Muscle layer of colon (tissue), 2 donors: ENCODE data around the gene SDHD.
"Not testable (repeated sequence)": the region's sequence is repeated elsewhere in the genome, so short reads cannot be mapped to it uniquely, and the experiment has no call there.

ENCODE experiments used
- H3K27ac ChIP-seq: one replicate; pipeline ENCODE4 v1.7.0; 2013; ENCODE audit warnings: low read depth, mild to moderate bottlenecking, low read length, moderate library complexity
- H3K27me3 ChIP-seq, 2 donors: one replicate each; pipeline ENCODE4 v1.7.0; 2013; ENCODE audit warnings: low read length in 2 of 2, mild to moderate bottlenecking in 2 of 2; ENCODE audit not compliant: insufficient read depth in 2 of 2, control insufficient read depth in 1 of 2
- H3K36me3 ChIP-seq: one replicate; pipeline ENCODE4 v1.7.0; 2013; ENCODE audit warnings: mild to moderate bottlenecking, low read length; ENCODE audit not compliant: insufficient read depth
- H3K4me1 ChIP-seq: one replicate; pipeline ENCODE4 v1.7.0; 2013; ENCODE audit warnings: mild to moderate bottlenecking, low read length; ENCODE audit not compliant: insufficient read depth
- H3K4me3 ChIP-seq, 2 donors: one replicate each; pipeline ENCODE4 v1.7.0; 2013; ENCODE audit warnings: low read length in 2 of 2, low read depth in 1 of 2, mild to moderate bottlenecking in 1 of 2, moderate library complexity in 1 of 2
- H3K9ac ChIP-seq: one replicate; pipeline ENCODE4 v1.7.0; 2013; ENCODE audit warnings: low read length
- H3K9me3 ChIP-seq: one replicate; pipeline ENCODE4 v1.7.0; 2013; ENCODE audit warnings: mild to moderate bottlenecking, low read length
- donor health status: abdominal sarcoma.
- donor health status: Adenocarcinoma of cecum.

SDHD gene

DNA sequence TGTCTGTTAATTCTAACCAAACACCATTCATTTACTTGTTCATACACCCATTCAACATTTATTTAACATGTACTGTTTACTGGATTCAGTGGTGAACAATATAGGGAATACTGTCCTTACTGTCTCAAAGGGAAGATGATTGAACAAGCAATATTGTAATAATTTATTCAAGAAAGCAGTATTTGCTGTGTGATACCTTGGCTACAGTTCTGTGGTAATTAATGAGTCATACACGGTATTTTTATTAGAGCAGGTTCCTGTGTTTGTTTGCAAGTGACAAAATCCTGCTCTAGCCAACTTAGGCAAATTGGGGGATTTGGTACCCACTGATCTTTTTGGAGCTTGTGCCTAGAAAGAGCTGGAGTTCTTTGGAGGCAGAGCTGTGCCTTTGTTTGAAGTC lies 28.6 kb upstream of the SDHD start:
- Histone ChIP-seq H3K27ac (no peak overlapping the region), H3K27me3 (no peaks in the 10 kb centered on the region), H3K4me3 (no peak overlapping the region), H3K4me1 (no peaks in the 10 kb centered on the region), H3K9ac (no peak overlapping the region), H3K9me3 (no peaks in the 10 kb centered on the region), H3K36me3 (peaks cover 38% of the 10 kb centered on the region)

DNA sequence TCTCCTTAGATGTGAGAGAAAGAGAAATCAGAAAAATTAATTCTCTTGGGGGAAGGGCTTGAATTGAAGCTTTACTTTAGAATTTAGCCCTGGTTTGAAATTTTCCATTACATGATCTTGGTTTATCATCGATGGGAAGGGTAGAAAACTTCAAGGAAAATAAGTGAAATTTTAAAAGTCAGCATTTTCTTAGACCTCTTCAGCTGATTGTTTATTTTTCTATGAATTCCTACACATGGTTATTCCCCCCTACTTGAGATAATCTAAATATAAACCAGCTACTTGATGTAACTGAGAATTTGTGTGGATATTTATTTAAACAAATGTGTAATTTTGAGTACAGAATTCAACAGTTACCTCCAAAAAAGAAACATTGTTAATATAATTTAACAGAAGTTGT lies 23.8 kb upstream of the SDHD start:
- no peak overlapping the region for H3K27ac ChIP-seq
- no peaks in the 10 kb centered on the region for H3K27me3 ChIP-seq
- H3K9me3 ChIP-seq: no peaks in the 10 kb centered on the region
- H3K4me3 ChIP-seq: no peak overlapping the region
- peaks cover 22% of the 10 kb centered on the region for H3K36me3 ChIP-seq
- H3K4me1 ChIP-seq: no peaks in the 10 kb centered on the region
- H3K9ac ChIP-seq: no peak overlapping the region

DNA sequence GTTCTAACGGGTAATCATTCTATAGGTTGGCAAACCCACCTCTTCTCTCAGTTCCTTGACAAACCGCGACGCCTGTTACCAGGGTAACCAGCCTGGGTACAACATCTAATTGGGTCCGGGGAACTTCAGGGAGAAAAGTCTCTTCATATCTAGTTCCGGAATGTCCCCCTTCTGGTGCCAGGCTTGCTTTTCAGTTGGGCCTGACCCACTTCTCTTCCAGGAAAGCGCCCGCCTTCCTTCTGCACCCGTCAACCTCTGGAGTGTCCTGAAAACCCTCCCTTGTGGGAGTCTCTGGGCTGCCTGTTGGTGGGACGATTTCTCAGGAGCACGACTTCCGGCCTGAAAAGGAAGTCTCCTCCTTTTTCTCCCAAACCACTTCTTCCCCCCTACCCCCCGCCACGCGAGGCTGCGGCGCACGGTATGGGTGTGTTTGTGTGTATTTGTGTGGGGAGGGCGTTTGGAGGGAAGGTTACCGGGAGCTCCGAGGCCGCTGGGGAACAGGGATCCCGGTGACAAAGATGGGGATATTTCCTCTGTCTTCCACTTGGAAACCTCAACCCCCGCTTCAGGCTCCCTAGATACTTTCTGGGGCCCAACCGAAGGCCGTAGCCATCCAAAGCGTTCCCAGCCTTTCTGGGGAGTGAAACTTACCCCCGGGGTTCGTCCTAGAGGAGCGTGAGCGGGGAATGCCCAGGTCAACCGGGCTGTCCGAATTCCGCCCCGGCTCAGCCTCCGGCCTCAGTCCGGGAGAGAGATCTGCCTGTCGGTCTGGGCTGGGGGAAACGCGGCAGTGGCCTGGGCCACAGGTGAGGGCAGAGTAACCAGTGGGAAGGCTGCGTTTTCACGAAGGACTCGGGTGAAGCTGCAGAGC lies 12.5 kb upstream of the SDHD start, which contains the start of the genes NKAPD1 and PIH1D2:
TSS of gene NKAPD1 (plus strand) at position 359 of the 871 bp plus-strand sequence. CDS start 1,276 bp downstream, outside the sequence.
TSS of gene PIH1D2 (minus strand) at position 77 of the 871 bp plus-strand sequence. CDS start 843 bp downstream, outside the sequence.
- H3K36me3 ChIP-seq: peaks cover 26% of the 10 kb centered on the region
- peaks cover 17% of the 10 kb centered on the region for H3K4me1 ChIP-seq
- peak within 1 kb of the TSS; percentile 83 for H3K9ac ChIP-seq
- H3K4me3 ChIP-seq: peak within 1 kb of the TSS; percentile 89 to 98
- H3K27me3 ChIP-seq: no peaks in the 10 kb centered on the region
- no peaks in the 10 kb centered on the region for H3K9me3 ChIP-seq
- H3K27ac ChIP-seq: peak within 1 kb of the TSS; percentile 89

DNA sequence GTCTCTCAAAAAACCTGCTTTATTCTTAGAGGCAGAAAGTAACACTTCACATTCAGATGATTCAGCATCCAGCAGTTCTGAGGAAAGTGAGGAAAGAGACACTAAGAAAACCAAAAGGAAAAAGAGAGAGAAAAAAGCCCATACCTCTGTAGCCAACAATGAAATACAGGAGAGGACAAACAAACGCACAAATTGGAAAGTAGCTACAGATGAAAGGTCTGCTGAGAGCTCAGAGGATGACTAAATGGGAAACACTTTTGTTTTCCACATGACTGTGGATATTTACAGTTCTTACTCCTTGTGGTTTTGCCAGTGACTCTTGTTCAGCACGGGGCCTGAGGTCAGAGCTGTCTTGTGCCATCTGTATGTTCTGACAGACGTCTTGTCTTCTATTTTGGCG lies 3.9 kb upstream of the SDHD start:
- Histone ChIP-seq H3K9ac (no peak overlapping the region), H3K27ac (no peak overlapping the region), H3K9me3 (no peaks in the 10 kb centered on the region), H3K4me1 (peaks cover 14% of the 10 kb centered on the region), H3K4me3 (no peak overlapping the region), H3K27me3 (no peaks in the 10 kb centered on the region), H3K36me3 (peaks cover 60% of the 10 kb centered on the region)

DNA sequence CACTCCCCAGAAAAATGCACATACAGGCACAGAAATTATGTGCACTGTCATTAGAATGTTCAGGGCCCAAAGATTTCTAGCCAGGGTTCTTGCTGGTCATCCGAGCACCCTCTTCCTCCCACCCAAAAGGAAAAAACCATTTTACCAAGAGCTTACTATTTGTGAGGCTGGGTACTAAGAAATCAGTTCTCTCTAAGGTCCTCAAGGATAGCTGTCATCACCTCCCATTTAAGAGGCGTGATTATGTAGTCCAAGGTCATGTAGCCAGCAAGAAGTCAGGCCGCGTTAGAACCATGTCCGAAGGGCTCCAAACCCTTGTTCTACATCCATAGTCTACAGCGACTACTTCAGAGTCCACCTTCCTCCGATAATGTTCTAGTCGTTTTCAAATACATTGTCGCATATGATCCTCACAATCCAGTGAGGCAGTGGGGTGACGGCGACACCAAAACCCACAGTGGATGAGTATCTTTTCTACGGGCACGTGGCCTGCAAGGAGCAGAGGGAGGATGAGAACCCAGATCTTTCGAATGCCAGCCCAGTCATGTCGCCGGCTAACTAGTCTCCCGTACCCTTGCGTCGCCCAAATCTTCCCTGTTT lies 751 bp upstream of the SDHD start:
- H3K9me3 ChIP-seq: no peaks in the 10 kb centered on the region
- peak overlapping the region; percentile 72 for H3K9ac ChIP-seq
- no peaks in the 10 kb centered on the region for H3K27me3 ChIP-seq
- H3K4me3 ChIP-seq: peak overlapping the region; percentile 63 to 95
- peaks cover 64% of the 10 kb centered on the region for H3K36me3 ChIP-seq
- H3K4me1 ChIP-seq: peaks cover 31% of the 10 kb centered on the region
- peak overlapping the region; percentile 13 for H3K27ac ChIP-seq

DNA sequence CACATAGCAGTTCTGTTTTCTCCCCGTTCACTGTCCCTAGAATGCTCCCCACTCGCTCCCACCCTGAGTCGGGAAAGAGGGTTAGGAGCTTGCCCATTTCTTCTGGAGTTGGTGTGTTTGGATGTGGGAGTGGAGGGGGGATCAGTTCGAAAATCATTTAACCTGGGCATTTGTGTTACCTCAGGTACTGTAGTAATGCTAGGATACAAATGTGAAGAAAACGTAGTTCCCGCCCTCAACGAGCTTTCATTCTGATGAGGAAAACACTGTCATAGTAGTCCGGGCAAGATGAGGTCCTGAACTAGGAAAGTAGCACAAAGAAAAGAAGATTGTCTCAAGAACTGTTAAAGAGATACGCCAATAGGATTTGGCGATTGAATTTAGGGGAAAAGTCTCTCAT lies 539 bp downstream of the SDHD start:
- H3K36me3 ChIP-seq: peaks cover 69% of the 10 kb centered on the region
- H3K4me3 ChIP-seq: peak overlapping the region; percentile 63 to 95
- H3K9me3 ChIP-seq: no peaks in the 10 kb centered on the region
- no peaks in the 10 kb centered on the region for H3K27me3 ChIP-seq
- H3K9ac ChIP-seq: peak overlapping the region; percentile 74
- H3K27ac ChIP-seq: peak overlapping the region; percentile 71
- H3K4me1 ChIP-seq: peaks cover 31% of the 10 kb centered on the region

DNA sequence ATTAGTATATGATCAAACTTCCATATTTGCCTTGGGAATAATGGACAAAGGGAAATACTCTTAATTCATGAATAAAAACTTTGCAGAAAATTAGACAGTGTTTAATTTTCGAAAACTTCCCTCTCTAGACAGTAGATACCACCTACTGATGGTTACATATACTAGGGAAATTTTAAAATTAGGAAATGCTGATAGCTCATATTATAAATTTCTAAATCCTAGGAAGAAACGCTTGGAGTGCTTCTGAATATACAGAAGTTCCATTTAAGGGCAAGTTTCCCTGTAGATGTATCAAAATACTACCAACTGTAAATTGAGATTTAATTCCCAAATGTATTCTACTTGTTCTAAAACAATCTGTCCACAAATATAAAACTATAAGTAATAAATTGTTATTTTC lies 8.6 kb downstream of the SDHD start:
- not testable (repeated sequence) for H3K4me3 ChIP-seq, H3K27me3 ChIP-seq, H3K9me3 ChIP-seq, H3K27ac ChIP-seq, H3K4me1 ChIP-seq, H3K9ac ChIP-seq
- H3K36me3 ChIP-seq: peaks cover 46% of the 10 kb centered on the region

DNA sequence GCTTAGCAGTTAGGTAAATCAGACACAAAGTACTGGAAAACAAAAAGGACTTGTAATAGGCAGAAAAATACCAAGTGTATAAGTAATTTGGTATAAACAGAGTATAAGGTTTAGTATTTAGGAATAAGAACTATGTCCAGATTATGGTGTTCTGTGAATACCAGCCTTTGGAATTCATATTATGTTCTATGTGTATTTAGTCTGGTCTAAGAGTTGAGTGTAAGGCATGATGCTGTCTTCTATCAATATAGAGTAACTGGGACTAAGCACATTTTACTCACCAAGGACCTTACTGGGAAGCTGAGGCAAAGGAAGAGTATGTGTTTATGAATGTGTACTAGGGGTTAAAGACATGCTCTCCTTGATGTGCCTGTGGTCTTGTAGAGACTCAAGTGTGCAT lies 9.5 kb downstream of the SDHD start:
- H3K27me3 ChIP-seq: no peaks in the 10 kb centered on the region
- no peak overlapping the region for H3K27ac ChIP-seq
- H3K36me3 ChIP-seq: peaks cover 37% of the 10 kb centered on the region
- H3K4me3 ChIP-seq: no peak overlapping the region
- no peak overlapping the region for H3K9ac ChIP-seq
- H3K9me3 ChIP-seq: no peaks in the 10 kb centered on the region
- no peaks in the 10 kb centered on the region for H3K4me1 ChIP-seq

DNA sequence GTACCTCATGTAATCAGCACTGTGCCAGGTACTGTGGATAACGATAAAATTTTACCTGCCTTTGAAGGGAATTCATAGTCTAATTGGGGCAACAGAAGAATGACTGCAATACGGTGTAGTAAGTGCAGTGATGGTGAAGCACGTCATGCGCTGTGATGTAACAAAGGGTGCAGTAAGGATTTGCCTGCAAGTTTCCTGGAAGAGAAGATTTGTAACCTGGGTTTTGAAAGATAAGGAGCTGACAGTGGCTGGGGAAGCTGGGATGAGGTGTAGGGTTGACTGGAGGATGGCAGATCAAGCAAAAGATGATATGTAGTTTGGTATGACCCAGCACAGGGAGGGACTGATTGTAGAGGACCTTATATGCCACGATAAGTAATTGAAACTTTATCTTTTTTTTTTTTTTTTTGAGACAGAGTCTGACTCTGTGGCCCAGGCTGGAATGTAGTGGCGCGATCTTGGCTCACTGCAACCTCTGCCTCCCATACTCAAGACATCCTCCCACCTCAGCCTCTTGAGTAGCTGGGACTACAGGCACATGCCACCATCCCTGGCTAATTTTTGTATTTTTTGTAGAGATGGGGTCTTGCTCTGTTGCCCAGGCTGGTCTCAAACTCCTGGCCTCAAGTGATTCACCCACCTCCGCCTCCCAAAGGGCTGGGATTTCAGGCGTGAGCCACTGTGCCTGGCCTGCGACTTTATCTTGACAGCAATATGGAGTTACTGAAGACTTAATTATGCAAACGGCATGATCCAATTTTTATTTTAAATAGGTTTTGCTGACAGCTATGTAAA lies 11.3 kb downstream of the SDHD start:
- Histone ChIP-seq H3K9ac (no peak overlapping the region), H3K36me3 (peaks cover 23% of the 10 kb centered on the region), H3K9me3 (no peaks in the 10 kb centered on the region), H3K27me3 (no peaks in the 10 kb centered on the region), H3K4me1 (no peaks in the 10 kb centered on the region), H3K4me3 (no peak overlapping the region), H3K27ac (no peak overlapping the region)

DNA sequence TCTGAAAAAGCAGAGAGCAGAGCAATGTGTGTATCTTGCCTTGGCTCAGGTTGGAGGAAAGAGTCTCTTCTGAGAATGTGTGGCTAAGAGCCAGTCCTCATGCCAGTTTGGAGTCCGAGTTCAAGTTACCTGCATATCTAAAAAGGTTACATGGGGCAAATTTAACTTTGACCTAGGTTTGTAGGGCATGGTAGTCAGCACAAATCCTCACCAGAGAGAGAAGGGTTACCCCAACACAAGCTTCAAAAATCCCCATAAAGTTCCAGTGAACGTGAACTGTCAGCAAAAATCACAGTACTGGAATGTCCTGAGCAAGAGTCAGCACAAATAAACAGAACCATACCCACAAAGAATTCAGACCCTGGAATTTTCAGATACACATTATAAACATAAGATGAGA lies 13.8 kb downstream of the SDHD start:
- Histone ChIP-seq H3K9me3 (no peaks in the 10 kb centered on the region), H3K9ac (no peak overlapping the region), H3K27ac (no peak overlapping the region), H3K4me3 (no peak overlapping the region), H3K36me3 (peaks cover 13% of the 10 kb centered on the region), H3K27me3 (no peaks in the 10 kb centered on the region), H3K4me1 (no peaks in the 10 kb centered on the region)

DNA sequence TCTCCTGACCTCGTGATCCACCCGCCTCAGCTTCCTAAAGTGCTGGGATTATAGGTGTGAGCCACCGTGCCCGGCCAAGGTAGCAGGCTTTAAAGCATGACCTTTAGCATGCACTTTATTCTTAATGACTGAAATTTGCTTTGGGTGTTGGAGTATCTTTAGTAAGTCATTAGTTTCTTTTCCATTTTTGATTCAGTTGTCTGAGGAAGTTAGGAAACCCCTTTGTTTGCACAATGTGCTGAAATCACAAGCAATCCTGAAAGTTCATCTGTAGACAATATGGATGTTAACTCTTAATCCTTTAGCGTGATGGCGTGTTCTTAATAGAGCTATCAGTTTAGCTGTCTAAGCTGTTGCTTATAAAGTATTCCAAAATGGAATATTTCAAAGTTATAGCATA lies 16.8 kb downstream of the SDHD start:
- Histone ChIP-seq H3K9ac (no peak overlapping the region), H3K9me3 (no peaks in the 10 kb centered on the region), H3K27me3 (no peaks in the 10 kb centered on the region), H3K27ac (no peak overlapping the region), H3K36me3 (no peaks in the 10 kb centered on the region), H3K4me3 (no peak overlapping the region), H3K4me1 (no peaks in the 10 kb centered on the region)
